HEK293T (cell line): ENCODE results near the gene SEC11C.

Source experiments
- CTCF ChIA-PET: fragments of 350-600 bp; formaldehyde crosslinking; extraction: SDS; loops from one replicate; lab custom pipeline; 2021; ENCODE audit warnings: antibody characterized with exemption, inconsistent platforms; lab: Yijun Ruan, JAX
- POLR2A ChIA-PET: fragments of 350-600 bp; formaldehyde crosslinking; extraction: SDS; loops from one replicate; lab custom pipeline; 2020; ENCODE audit warnings: antibody characterized with exemption, inconsistent platforms; lab: Yijun Ruan, JAX
- DNase-seq: peaks from one replicate; pipeline ENCODE4 v3.0.0; 2012; ENCODE audit warnings: mixed read lengths; ENCODE audit errors: extremely low spot score
- ARNT ChIP-seq: fragments of 450-650 bp; IDR thresholded peaks from 2 replicates; pipeline ENCODE4 v1.6.1; 2017; ENCODE audit warnings: mild to moderate bottlenecking
- BHLHE40 ChIP-seq: fragments of 450-650 bp; IDR thresholded peaks from 2 replicates; pipeline ENCODE4 v1.6.1; 2016; ENCODE audit warnings: mild to moderate bottlenecking, moderate library complexity, borderline replicate concordance
- CTBP1 ChIP-seq: fragments of 450-650 bp; IDR thresholded peaks from 2 replicates; pipeline ENCODE4 v1.6.1; 2016; ENCODE audit warnings: borderline replicate concordance
- ELF4 ChIP-seq: fragments of 450-650 bp; IDR thresholded peaks from 2 replicates; pipeline ENCODE4 v1.6.1; 2017; ENCODE audit warnings: antibody characterized with exemption
- FOXA1 ChIP-seq: fragments of 450-650 bp; IDR thresholded peaks from 2 replicates; pipeline ENCODE4 v1.6.1; 2016; ENCODE audit warnings: mild to moderate bottlenecking
- FOXK2 ChIP-seq: fragments of 450-650 bp; IDR thresholded peaks from 2 replicates; pipeline ENCODE4 v1.6.1; 2016; ENCODE audit warnings: mild to moderate bottlenecking
- FOXM1 ChIP-seq: fragments of 450-650 bp; IDR thresholded peaks from 2 replicates; pipeline ENCODE4 v1.6.1; 2017; ENCODE audit warnings: mild to moderate bottlenecking, borderline replicate concordance
- HDGF ChIP-seq: fragments of 450-650 bp; IDR thresholded peaks from 2 replicates; pipeline ENCODE4 v1.6.1; 2017; ENCODE audit warnings: antibody characterized with exemption, borderline replicate concordance
- L3MBTL2 ChIP-seq: fragments of 450-650 bp; conservative IDR thresholded peaks from 2 replicates; pipeline ENCODE4 v1.6.1; 2016; ENCODE audit warnings: mild to moderate bottlenecking
- LEF1 ChIP-seq: fragments of 450-650 bp; IDR thresholded peaks from 2 replicates; pipeline ENCODE4 v1.6.1; 2017; ENCODE audit warnings: mild to moderate bottlenecking, borderline replicate concordance
- NFRKB ChIP-seq: fragments of 450-650 bp; IDR thresholded peaks from 2 replicates; pipeline ENCODE4 v1.6.1; 2016; ENCODE audit warnings: mild to moderate bottlenecking, moderate library complexity
- SP1 ChIP-seq: fragments of 450-650 bp; IDR thresholded peaks from 2 replicates; pipeline ENCODE4 v1.6.1; 2017
- SUZ12 ChIP-seq: fragments of 450-650 bp; IDR thresholded peaks from 2 replicates; pipeline ENCODE4 v1.6.1; 2016; ENCODE audit warnings: mild to moderate bottlenecking
- TARDBP ChIP-seq: fragments of 450-650 bp; IDR thresholded peaks from 2 replicates; pipeline ENCODE4 v1.6.1; 2016
- ZNF384 ChIP-seq: fragments of 450-650 bp; IDR thresholded peaks from 2 replicates; pipeline ENCODE4 v1.6.1; 2016
- TF ChIP-seq, protein P1 (sequence below): fragments of 450-650 bp; IDR thresholded peaks from 2 replicates; pipeline ENCODE4 v1.6.1; 2016

Gene SEC11C

DNA sequence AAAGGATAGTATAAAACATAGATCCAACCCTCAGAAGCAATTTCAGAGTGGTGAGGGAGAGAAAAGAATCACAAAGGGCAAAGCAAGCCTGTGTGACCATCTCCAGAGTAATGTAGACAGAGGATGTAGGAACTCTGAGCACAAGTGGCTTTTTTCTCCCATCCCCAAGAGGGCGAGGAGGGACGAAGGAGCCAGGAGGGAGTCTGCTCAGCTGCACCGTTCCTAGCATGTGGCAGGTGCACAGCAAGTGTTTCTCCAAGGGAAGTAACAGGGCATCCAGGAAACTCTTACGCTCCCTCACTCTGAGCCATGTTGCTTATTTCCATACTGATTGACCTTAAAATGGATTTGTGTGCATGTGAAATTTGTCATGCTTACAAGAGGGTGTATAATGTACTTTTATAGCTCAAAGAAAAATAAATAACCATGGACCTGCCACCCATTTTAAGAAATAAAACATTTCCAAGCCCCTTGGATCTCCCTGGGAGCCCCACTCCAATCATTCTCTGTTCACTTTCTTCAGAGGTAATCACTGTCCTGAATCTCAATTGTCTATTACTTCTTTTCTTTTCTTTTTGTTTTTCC is 37.8 kb upstream of the SEC11C start:
- CTCF ChIA-PET, result interaction anchor here (0.5 kb wide), 1 partner anchor 206 kb away, joined by 3 read pairs; no protein-coding TSS in a partner anchor
- DNase-seq, result no peak
- POLR2A ChIA-PET, result no interaction called here
- TF ChIP-seq ELF4 (no peak), SP1 (no peak), BHLHE40 (no peak), ZNF384 (no peak), FOXA1 (no peak), FOXK2 (no peak), HDGF (no peak), NFRKB (no peak), ARNT (no peak)
- TF ChIP-seq, protein P1, sequence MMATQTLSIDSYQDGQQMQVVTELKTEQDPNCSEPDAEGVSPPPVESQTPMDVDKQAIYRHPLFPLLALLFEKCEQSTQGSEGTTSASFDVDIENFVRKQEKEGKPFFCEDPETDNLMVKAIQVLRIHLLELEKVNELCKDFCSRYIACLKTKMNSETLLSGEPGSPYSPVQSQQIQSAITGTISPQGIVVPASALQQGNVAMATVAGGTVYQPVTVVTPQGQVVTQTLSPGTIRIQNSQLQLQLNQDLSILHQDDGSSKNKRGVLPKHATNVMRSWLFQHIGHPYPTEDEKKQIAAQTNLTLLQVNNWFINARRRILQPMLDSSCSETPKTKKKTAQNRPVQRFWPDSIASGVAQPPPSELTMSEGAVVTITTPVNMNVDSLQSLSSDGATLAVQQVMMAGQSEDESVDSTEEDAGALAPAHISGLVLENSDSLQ, result no peak

DNA sequence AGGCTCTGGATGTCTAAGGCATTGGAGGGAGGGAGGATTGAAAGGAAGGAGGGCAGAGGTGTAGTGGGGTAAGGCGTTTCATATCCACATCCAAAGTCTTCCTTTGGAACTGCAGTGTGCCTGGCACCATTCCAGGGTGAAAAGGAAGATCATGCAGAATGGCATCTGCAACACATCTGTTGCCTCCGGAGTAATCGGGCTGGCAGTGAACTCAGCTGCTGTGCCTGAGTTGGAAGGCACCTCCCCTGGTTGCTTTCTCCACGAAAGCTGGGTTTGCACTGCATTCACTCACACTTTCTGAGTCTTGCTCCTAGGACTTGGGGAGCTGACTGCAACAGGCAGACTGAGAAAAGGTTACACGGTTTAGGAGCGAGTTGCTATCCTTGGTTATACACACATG is 30.3 kb upstream of the SEC11C start:
- CTCF ChIA-PET, result no interaction called here
- no peak for TF ChIP-seq BHLHE40
- no peak for TF ChIP-seq ARNT
- TF ChIP-seq SUZ12, result no peak
- no peak for TF ChIP-seq FOXK2
- no peak for TF ChIP-seq ZNF384
- TF ChIP-seq L3MBTL2, result no peak
- no peak for TF ChIP-seq SP1
- no peak for TF ChIP-seq FOXM1
- no peak for TF ChIP-seq FOXA1
- no peak for TF ChIP-seq NFRKB
- TF ChIP-seq TARDBP, result no peak
- TF ChIP-seq, protein P1, result no peak
- no peak for TF ChIP-seq CTBP1
- TF ChIP-seq LEF1, result no peak
- no peak for TF ChIP-seq HDGF
- TF ChIP-seq ELF4, result no peak
- no peak for DNase-seq
- POLR2A ChIA-PET, result no interaction called here

DNA sequence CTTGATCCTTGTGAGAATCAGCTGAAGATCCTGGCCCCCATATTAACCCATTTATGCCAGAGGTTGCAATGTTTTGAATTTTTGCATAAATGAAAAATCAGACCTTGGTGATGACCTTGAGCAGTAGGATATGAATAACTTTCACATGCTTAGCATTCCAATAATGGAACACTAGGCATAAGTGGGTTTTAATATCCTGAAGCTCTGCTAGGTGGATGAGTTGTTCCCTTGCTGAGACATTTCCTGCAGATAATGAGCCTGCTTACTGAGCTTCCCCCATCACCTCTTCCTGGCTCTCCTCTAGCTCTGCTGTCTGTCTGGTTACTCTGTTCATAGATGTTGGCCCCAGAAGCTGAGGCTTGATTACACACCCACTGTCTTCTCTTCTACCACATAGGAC is 25.5 kb upstream of the SEC11C start:
- CTCF ChIA-PET, result no interaction called here
- POLR2A ChIA-PET, result no interaction called here
- no peak for TF ChIP-seq FOXM1
- TF ChIP-seq BHLHE40, result no peak
- TF ChIP-seq CTBP1, result no peak
- TF ChIP-seq HDGF, result no peak
- no peak for DNase-seq

DNA sequence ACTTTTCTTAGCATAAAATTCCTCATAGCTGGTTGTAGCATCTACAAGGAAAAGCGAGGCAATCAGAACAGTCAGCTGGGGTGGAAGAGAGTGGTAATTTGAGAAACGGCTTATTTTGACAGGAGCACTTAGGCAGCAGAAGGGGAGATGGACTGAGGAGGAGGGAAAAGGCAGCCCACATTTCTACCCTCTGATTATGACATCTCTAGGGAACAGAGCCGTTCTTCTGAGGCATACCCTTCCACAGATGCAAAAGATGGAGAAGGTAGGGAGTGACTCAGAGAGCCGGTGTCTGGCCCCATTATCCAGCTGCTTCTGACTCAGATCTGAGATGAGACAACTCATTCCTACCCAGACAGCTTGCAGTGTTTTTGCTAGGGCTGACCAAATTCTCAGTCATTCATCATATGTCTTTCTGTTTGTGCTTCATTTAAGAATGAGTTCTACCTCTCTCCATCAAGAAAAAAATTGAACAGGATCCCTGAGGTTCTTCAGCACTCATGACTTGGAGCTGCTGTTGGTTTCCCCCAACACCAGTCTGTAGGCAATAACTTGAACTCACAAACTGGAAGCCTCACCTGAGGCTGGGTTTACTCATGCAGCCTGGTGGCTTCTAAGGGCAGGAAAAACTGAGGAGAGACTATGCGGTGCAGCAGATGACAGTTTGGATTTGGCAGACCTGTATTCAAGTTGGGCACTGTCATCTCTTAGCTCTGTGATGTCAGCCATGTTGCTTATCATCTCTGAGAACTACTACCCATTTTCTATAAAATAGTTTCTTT is 15.9 kb upstream of the SEC11C start:
- TF ChIP-seq ARNT, result no peak
- no peak for TF ChIP-seq HDGF
- TF ChIP-seq ELF4, result no peak
- TF ChIP-seq LEF1, result no peak
- no peak for TF ChIP-seq BHLHE40
- no peak for TF ChIP-seq SUZ12
- TF ChIP-seq NFRKB, result no peak
- TF ChIP-seq TARDBP, result no peak
- TF ChIP-seq FOXA1, result no peak
- TF ChIP-seq SP1, result no peak
- no peak for TF ChIP-seq CTBP1
- POLR2A ChIA-PET, result no interaction called here
- CTCF ChIA-PET, result no interaction called here
- DNase-seq, result no peak

DNA sequence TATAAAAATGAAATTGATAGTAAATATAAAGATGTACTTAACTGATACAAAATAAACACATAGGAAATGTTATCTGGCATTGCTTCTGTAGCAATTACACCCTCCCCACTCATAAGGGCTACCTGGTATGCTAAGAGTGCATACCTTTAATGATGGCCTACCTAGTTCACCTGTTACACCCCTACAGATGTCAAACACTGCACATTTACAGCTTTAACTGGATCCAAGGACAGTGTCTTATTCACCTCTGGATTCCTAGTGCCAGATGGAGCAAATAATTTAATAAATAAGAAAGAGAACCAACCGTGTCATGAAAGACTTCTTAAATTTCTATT is 15.3 kb upstream of the SEC11C start:
- no peak for DNase-seq
- CTCF ChIA-PET, result no interaction called here
- no peak for TF ChIP-seq L3MBTL2
- TF ChIP-seq, protein P1, result no peak
- TF ChIP-seq ARNT, result no peak
- no peak for TF ChIP-seq SUZ12
- no peak for TF ChIP-seq TARDBP
- POLR2A ChIA-PET, result no interaction called here

DNA sequence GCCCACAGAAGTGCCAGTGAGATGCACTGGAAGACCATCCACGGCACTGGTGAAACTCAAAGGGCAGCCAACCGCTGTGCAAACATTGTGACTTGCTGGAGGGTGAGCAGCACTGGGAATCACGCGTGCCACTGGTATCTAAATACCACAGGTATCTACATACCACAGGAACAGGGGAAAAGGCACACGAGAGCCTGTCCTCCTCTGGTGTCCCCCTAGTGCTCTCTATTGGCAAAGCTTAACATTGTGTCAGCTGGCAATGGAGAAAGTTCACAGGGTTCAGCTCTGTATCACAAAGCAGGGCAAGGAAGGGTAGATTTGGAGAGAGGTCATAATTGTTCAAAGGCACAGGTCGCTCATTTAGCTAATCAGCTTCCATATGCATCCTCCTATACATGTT is 12.6 kb upstream of the SEC11C start:
- CTCF ChIA-PET, result no interaction called here
- TF ChIP-seq LEF1, result no peak
- TF ChIP-seq ELF4, result no peak
- TF ChIP-seq FOXK2, result no peak
- TF ChIP-seq FOXA1, result no peak
- TF ChIP-seq TARDBP, result no peak
- TF ChIP-seq, protein P1, result no peak
- no peak for TF ChIP-seq NFRKB
- TF ChIP-seq SP1, result no peak
- TF ChIP-seq CTBP1, result no peak
- TF ChIP-seq HDGF, result no peak
- no peak for TF ChIP-seq SUZ12
- TF ChIP-seq ARNT, result no peak
- no peak for TF ChIP-seq ZNF384
- TF ChIP-seq BHLHE40, result no peak
- no peak for TF ChIP-seq FOXM1
- no peak for TF ChIP-seq L3MBTL2
- DNase-seq, result no peak
- POLR2A ChIA-PET, result no interaction called here
